OCI-LY1 (cell line): ENCODE measurements around the gene ABCB9.

ENCODE experiments used
- CTCF ChIP-seq: fragments of 200-600 bp; sonication (generic), shearing (Covaris generic); IDR thresholded peaks from 2 replicates; pipeline ENCODE4 v1.5.1; 2017; ENCODE audit warnings: mild to moderate bottlenecking, antibody characterized with exemption, low read length, moderate library complexity, mixed read lengths
- EZH2 ChIP-seq: fragments of 200-600 bp; sonication (generic), shearing (Covaris generic); IDR thresholded peaks from 2 replicates; pipeline ENCODE4 v1.8.0; 2017; ENCODE audit warnings: borderline replicate concordance, mixed run types, mild to moderate bottlenecking, antibody characterized with exemption, low read length, moderate library complexity, mixed read lengths

- TF ChIP-seq CTCF (no peak), EZH2 (no peak)
Observed at GRCh38 chr12:122979001-122979907, 13.0 kb upstream of the ABCB9 start.
